GM23338 (cell line): Measurements from ENCODE around the gene TAF6L. TPM values are rescaled to one million over a fixed set of nuclear protein-coding genes. Genes with fewer than 3 reads are reported as not detected.

Experiments used
- ATAC-seq: fragments of 200-7000 bp; cut with Tn5 transposase; 3 replicates; pipeline ENCODE4 v1.9.1; 2020
- DNase-seq: peaks from one replicate; pipeline ENCODE4 v3.0.0-alpha.2; 2015; ENCODE audit warnings: low spot score
- H2AFZ ChIP-seq: fragments of 200-600 bp; sonication (generic); 2 replicates; pipeline ENCODE4 v1.8.0; 2016; ENCODE audit warnings: antibody characterized with exemption, mild to moderate bottlenecking, moderate library complexity
- H3F3A ChIP-seq: fragments of 200-600 bp; sonication (generic); replicated peaks from 2 replicates; pipeline ENCODE4 v1.8.0; 2017; ENCODE audit warnings: antibody characterized with exemption, mixed run types, low read depth
- H3K27ac ChIP-seq: fragments of 200-600 bp; sonication (generic); 2 replicates; pipeline ENCODE4 v1.6.1; 2016; ENCODE audit warnings: low read depth
- H3K27me3 ChIP-seq: fragments of 200-600 bp; sonication (generic); 2 replicates; pipeline ENCODE4 v1.8.0; 2016; ENCODE audit warnings: mild to moderate bottlenecking, mixed run types, moderate library complexity; ENCODE audit not compliant: insufficient read depth
- H3K36me3 ChIP-seq: fragments of 200-600 bp; sonication (generic); 2 replicates; pipeline ENCODE4 v1.8.0; 2016; ENCODE audit warnings: mild to moderate bottlenecking; ENCODE audit not compliant: insufficient read depth
- H3K4me1 ChIP-seq: fragments of 200-600 bp; sonication (generic); 2 replicates; pipeline ENCODE4 v1.8.0; 2016; ENCODE audit warnings: mild to moderate bottlenecking, moderate library complexity; ENCODE audit not compliant: insufficient read depth
- H3K4me2 ChIP-seq: fragments of 200-600 bp; sonication (generic); 2 replicates; pipeline ENCODE4 v1.7.1; 2017; ENCODE audit warnings: mixed run types
- H3K4me3 ChIP-seq: fragments of 200-600 bp; sonication (generic); 2 replicates; pipeline ENCODE4 v1.6.1; 2016; ENCODE audit warnings: mixed run types
- H3K79me2 ChIP-seq: fragments of 200-600 bp; sonication (generic); replicated peaks from 2 replicates; pipeline ENCODE4 v1.8.0; 2017; ENCODE audit warnings: mild to moderate bottlenecking; ENCODE audit not compliant: insufficient read depth
- H3K9me2 ChIP-seq: fragments of 200-600 bp; sonication (generic); 2 replicates; pipeline ENCODE4 v1.8.0; 2017; ENCODE audit not compliant: insufficient read depth
- H4K20me1 ChIP-seq: fragments of 200-600 bp; sonication (generic); replicated peaks from 2 replicates; pipeline ENCODE4 v1.8.0; 2017; ENCODE audit warnings: mild to moderate bottlenecking; ENCODE audit not compliant: insufficient read depth
- H3K27ac Mint-ChIP-seq: 2 replicates; pipeline ENCODE4 v1.8.0; 2020; ENCODE audit warnings: inconsistent platforms, mild to moderate bottlenecking, moderate library complexity, mixed read lengths
- H3K27me3 Mint-ChIP-seq: 3 replicates; pipeline ENCODE4 v1.8.0; 2022; ENCODE audit warnings: low read depth, mild to moderate bottlenecking, moderate library complexity, mixed read lengths, inconsistent platforms; ENCODE audit not compliant: insufficient read depth, poor library complexity
- H3K36me3 Mint-ChIP-seq: 3 replicates; pipeline ENCODE4 v1.8.0; 2021; ENCODE audit warnings: low read depth, mild to moderate bottlenecking, inconsistent platforms, moderate library complexity, mixed read lengths
- H3K4me1 Mint-ChIP-seq: 3 replicates; pipeline ENCODE4 v1.8.0; 2020; ENCODE audit warnings: mild to moderate bottlenecking, inconsistent platforms, mixed read lengths
- H3K4me3 Mint-ChIP-seq: 3 replicates; pipeline ENCODE4 v1.8.0; 2021; ENCODE audit warnings: moderate library complexity, mild to moderate bottlenecking, inconsistent platforms, mixed read lengths
- H3K9me3 Mint-ChIP-seq: 3 replicates; pipeline ENCODE4 v1.8.0; 2020; ENCODE audit warnings: moderate library complexity, mild to moderate bottlenecking, inconsistent platforms, mixed read lengths
- CREB1 ChIP-seq: fragments of 250-450 bp; sonication (Bioruptor Pico); IDR thresholded peaks from 2 replicates; pipeline ENCODE4 v1.5.0; 2020; ENCODE audit warnings: low read depth, mild to moderate bottlenecking, moderate library complexity
- CTCF ChIP-seq, 2 experiments: fragments of 200-600 bp in 1 of 2; sonication (generic) in 1 of 2; conservative IDR thresholded peaks; 2 replicates each; pipeline versions ENCODE4 v1.5.1 to v1.6.1; 2016 to 2017; ENCODE audit warnings: antibody characterized with exemption in 2 of 2, low read depth in 2 of 2, mild to moderate bottlenecking in 2 of 2, moderate library complexity in 1 of 2
- EZH2phosphoT487 ChIP-seq: fragments of 200-600 bp; sonication (generic); IDR thresholded peaks from one replicate; pipeline ENCODE4 v1.8.1; 2018; ENCODE audit warnings: antibody characterized with exemption; ENCODE audit not compliant: unreplicated experiment
- NANOG ChIP-seq: IDR thresholded peaks from 2 replicates; pipeline ENCODE4 v1.6.1; 2016; ENCODE audit warnings: antibody characterized with exemption, borderline replicate concordance
- POLR2AphosphoS5 ChIP-seq: IDR thresholded peaks from 2 replicates; pipeline ENCODE4 v1.6.1; 2016; ENCODE audit warnings: antibody characterized with exemption, low read depth
- STAT1 ChIP-seq: IDR thresholded peaks from one replicate; pipeline ENCODE4 v1.6.1; 2016; ENCODE audit warnings: antibody characterized with exemption; ENCODE audit not compliant: unreplicated experiment
- ZNF462 ChIP-seq: fragments of 250-450 bp; sonication (Bioruptor Pico); IDR thresholded peaks from 2 replicates; pipeline ENCODE4 v1.5.0; 2020; ENCODE audit warnings: mild to moderate bottlenecking, moderate library complexity
- polyA plus RNA-seq: library from polyadenylated mRNA; unstranded; fragments of >200 nt; fragmentation: Nextera tagmentation; extraction: Ambion mirVana; gene quantifications from 2 replicates; pipeline ENCODE4 v1.2.1, GENCODE V29; 2016
- total RNA-seq: library from RNA; depleted of rRNA; stranded (reverse); fragments of >200 nt; shearing (Covaris generic); gene quantifications from 2 replicates; pipeline ENCODE4 v1.2.3, GENCODE V29; 2014

TAF6L gene
- total and polyA plus RNA-seq, 2 experiments from 2014 or later = 21.8 to 30.6 TPM

- H3K4me2 ChIP-seq = no peak overlapping the region
- Mint-ChIP-seq H3K36me3 (peaks cover 65% of the 10 kb centered on the region), H3K4me3 (peak overlapping the region; percentile 93), H3K9me3 (no peaks in the 10 kb centered on the region; the same call in 2 of the 3 replicates), H3K27me3 (peaks cover 21% of the 10 kb centered on the region), H3K27ac (no peak overlapping the region; the same call in 1 of the 2 replicates), H3K4me1 (peaks cover 29% of the 10 kb centered on the region)
- peaks cover 21% of the 10 kb centered on the region for H3K36me3 ChIP-seq
- no peak overlapping the region; the same call in 1 of the 2 replicates for H3K27ac ChIP-seq
- H3K9me2 ChIP-seq = no peaks in the 10 kb centered on the region
- peaks cover 62% of the 10 kb centered on the region for H3F3A ChIP-seq
- no peak; the same call in 2 of the 3 replicates for ATAC-seq
- peaks cover 3% of the 10 kb centered on the region for H4K20me1 ChIP-seq
- H3K27me3 ChIP-seq = no peaks in the 10 kb centered on the region
- DNase-seq = peak; percentile 39
- TF ChIP-seq CREB1 (CRISPR knock-in tag) (no peak), CTCF (conservative IDR thresholded peaks at IDR 0.05; ENCODE audit: low read depth in 2 of 2) (peak; percentile 26 to 30; a peak in 3 of 4 replicates)
- peak overlapping the region; percentile 77; the same call in 1 of the 2 replicates for H3K4me3 ChIP-seq
- H2AFZ ChIP-seq = no peak overlapping the region
- H3K4me1 ChIP-seq = peaks cover 11% of the 10 kb centered on the region; the same call in 1 of the 2 replicates
- peaks cover 40% of the 10 kb centered on the region for H3K79me2 ChIP-seq
Measured at GRCh38 chr11:62788991-62789390, 17.8 kb downstream of the TAF6L start.

GRCh38 chr11:62789576-62789975 is 18.4 kb downstream of the TAF6L start:
- peaks cover 25% of the 10 kb centered on the region for H3K36me3 ChIP-seq
- peaks cover 40% of the 10 kb centered on the region for H3K79me2 ChIP-seq
- H3K27ac Mint-ChIP-seq = no peak overlapping the region
- TF ChIP-seq CREB1 (CRISPR knock-in tag) (no peak), POLR2AphosphoS5 (no peak), ZNF462 (no peak), STAT1 (no peak), EZH2phosphoT487 (no peak), NANOG (no peak), CTCF (conservative IDR thresholded peaks at IDR 0.05; ENCODE audit: low read depth in 2 of 2) (no peak)

More at GRCh38 chr11:62789576-62789975, 18.4 kb downstream of the TAF6L start:
- Histone ChIP-seq H3K9me2 (no peaks in the 10 kb centered on the region), H3K4me3 (no peak overlapping the region), H3K27ac (no peak overlapping the region), H2AFZ (no peak overlapping the region), H3K4me1 (peaks cover 11% of the 10 kb centered on the region; the same call in 1 of the 2 replicates), H3K4me2 (no peak overlapping the region), H3F3A (peaks cover 67% of the 10 kb centered on the region), H4K20me1 (peaks cover 3% of the 10 kb centered on the region), H3K27me3 (no peaks in the 10 kb centered on the region)
- no peak for ATAC-seq
- H3K9me3 Mint-ChIP-seq = no peaks in the 10 kb centered on the region; the same call in 2 of the 3 replicates
- DNase-seq = no peak
- H3K27me3 Mint-ChIP-seq = peaks cover 21% of the 10 kb centered on the region
- H3K4me3 Mint-ChIP-seq = peak overlapping the region; percentile 93; the same call in 2 of the 3 replicates
- H3K36me3 Mint-ChIP-seq = peaks cover 70% of the 10 kb centered on the region
- peaks cover 29% of the 10 kb centered on the region for H3K4me1 Mint-ChIP-seq
